Ovary (tissue), 3 donors: ENCODE data around the gene TMEM131.

Experiments used
- EP300 ChIP-seq: sonication (generic); formaldehyde crosslinking; IDR thresholded peaks from one replicate; pipeline ENCODE4 v1.6.1; 2017; ENCODE audit warnings: antibody characterized with exemption
- POLR2A ChIP-seq: fragments of 450-650 bp; IDR thresholded peaks from one replicate; pipeline ENCODE4 v1.6.1; 2017; ENCODE audit warnings: antibody characterized with exemption, mild to moderate bottlenecking, moderate library complexity
- TF ChIP-seq, protein P1 (sequence below), 3 donors: fragments of 450-650 bp in 2 of 3; fragments of 200-600 bp in 1 of 3; IDR thresholded peaks; one replicate each; pipeline versions ENCODE4 v1.5.1 to v1.8.0; 2016 to 2022; ENCODE audit warnings: antibody characterized with exemption in 3 of 3, mild to moderate bottlenecking in 1 of 3
- donor health status: DM: no; HTN: no; CAD: no.

DNA sequence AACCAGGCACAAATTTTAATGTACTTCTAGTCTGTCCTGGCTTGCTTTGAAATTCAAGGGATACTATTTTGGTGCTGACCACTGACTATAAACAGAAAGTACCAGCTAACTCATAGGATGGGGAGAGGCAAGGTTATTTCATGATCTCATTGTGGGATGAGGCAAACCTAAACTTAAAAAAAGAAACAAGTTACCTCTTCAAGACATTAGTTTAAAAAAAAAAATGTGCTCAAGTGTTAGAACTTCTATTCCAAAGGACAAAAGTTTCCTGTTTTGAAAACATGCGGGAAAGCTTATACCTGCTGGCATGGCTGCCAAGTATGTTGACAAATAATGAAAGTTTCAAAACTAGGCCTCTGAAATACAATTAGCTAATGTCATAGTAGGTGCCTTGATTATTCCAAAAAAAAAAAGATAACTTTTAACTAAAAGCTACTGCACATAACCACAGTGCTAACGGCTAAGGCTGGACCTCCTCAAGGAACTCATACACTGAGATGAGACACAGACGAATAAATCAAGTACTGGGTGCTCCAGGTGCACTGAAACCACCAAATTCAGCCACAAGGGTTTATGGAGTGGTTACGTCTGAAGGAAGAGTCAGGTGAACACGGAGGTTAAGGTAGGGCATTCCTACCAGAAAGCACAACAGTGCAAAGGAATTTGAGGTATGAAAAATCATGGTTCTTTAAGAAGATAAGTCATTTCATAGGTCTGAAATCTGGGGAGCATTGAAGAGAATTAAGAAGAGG is 38.1 kb downstream of the TMEM131 start:
- TF ChIP-seq POLR2A (no peak), EP300 (no peak)
- TF ChIP-seq, protein P1, sequence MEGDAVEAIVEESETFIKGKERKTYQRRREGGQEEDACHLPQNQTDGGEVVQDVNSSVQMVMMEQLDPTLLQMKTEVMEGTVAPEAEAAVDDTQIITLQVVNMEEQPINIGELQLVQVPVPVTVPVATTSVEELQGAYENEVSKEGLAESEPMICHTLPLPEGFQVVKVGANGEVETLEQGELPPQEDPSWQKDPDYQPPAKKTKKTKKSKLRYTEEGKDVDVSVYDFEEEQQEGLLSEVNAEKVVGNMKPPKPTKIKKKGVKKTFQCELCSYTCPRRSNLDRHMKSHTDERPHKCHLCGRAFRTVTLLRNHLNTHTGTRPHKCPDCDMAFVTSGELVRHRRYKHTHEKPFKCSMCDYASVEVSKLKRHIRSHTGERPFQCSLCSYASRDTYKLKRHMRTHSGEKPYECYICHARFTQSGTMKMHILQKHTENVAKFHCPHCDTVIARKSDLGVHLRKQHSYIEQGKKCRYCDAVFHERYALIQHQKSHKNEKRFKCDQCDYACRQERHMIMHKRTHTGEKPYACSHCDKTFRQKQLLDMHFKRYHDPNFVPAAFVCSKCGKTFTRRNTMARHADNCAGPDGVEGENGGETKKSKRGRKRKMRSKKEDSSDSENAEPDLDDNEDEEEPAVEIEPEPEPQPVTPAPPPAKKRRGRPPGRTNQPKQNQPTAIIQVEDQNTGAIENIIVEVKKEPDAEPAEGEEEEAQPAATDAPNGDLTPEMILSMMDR (IDR thresholded peaks at IDR 0.05), result no peak
